Activated CD4-positive, alpha-beta T cell treated with anti-CD3 and anti-CD28 coated beads, Interleukin-2, amount 50 U/mL, for 4 hours (primary cell): Measurements from ENCODE around the gene MINAR1.
"Not testable (repeated sequence)": the region's sequence is repeated elsewhere in the genome, so short reads cannot be mapped to it uniquely, and the experiment has no call there.

Experiments
- DNase-seq, 2 experiments: peaks; one replicate each; pipeline ENCODE4 v3.0.0-alpha.2; 2020

Gene MINAR1

GRCh38 chr15:79431636-79432344 is at the start of gene MINAR1:
Gene MINAR1, plus strand, starts transcription at chr15:79432336. Its CDS starts 23,812 bp downstream, at chr15:79456148.
- no peak for DNase-seq

- DNase-seq, result no peak
Measured at GRCh38 chr15:79394231-79394630, 37.9 kb upstream of the MINAR1 start.

DNA sequence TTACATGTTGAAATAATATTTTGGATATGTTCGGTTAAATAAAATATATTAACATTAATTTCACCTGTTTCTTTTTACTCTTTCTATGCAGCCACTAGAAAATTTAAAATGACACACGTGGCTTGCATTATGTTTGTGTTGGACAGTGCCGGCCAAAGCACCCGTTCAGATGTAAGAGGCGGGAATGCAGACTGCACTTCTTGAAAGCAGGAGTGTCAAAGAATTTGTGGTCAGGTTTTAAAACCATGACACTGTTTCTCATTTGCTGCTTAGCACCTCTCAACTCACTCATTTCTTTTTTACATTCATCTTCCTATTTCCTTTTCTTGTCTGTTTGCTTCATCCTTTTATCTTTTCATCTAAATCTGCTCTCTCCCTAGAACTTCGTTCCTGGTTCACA is 35.3 kb upstream of the MINAR1 start:
- DNase-seq, result no peak

- DNase-seq, result no peak
Measured at GRCh38 chr15:79397269-79397910, 34.7 kb upstream of the MINAR1 start.

DNA sequence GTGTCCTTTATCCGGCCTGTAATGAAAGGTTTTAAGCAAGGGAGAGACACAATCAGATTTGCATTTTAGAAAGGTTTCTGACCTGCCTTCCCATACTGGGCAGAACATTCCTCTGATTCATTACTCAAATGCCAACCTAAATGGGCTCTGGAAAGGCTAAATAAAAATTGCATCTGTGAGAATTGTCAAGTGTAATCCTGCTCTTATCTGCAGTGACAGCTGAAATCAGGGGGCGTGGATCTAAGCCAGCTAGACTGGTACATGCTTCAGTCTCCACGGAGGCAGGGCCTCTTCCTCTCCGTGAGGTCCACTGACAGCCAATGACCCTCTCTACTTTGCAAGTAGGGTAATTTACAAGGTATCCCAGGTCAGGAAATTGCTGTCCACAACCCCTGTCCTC is 32.5 kb upstream of the MINAR1 start:
- no peak for DNase-seq

DNA sequence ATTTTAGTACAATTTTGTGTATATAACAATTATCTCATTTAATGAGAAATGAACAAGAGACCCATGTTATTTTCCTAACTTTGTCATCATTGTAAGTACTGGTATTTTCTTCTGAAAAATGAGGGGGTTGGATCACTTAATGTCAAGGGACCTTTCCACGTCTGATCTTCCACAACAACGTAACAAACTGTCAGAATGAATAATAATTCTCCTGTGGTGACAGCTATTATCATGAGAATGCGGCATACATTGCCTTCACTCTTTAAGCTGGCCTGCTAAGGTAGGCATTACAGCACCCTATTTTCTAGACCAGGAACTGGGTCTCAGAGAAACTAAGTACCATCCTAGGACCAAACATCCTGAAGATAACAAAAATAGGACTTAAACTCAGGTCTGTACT is 31.5 kb upstream of the MINAR1 start:
- DNase-seq, result no peak

DNA sequence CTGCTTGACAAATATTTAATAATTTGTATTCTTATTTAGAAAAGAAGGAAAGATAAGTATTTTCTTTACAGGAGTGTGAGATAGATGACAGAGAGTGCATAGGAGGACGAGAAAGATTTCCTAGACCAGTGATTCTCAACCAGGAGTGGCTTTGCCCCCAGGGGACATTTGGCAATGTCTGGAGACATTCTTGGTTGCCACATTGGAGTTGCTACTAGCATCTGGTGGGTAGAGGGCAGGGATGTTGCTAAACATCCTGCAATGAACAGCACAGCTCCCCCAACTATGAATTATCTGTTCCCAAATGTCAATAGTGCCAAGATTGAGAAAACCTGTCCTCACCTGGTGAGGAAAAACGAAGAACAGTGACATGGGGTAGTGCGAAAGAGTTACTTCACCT is 30.8 kb upstream of the MINAR1 start:
- no peak for DNase-seq

DNA sequence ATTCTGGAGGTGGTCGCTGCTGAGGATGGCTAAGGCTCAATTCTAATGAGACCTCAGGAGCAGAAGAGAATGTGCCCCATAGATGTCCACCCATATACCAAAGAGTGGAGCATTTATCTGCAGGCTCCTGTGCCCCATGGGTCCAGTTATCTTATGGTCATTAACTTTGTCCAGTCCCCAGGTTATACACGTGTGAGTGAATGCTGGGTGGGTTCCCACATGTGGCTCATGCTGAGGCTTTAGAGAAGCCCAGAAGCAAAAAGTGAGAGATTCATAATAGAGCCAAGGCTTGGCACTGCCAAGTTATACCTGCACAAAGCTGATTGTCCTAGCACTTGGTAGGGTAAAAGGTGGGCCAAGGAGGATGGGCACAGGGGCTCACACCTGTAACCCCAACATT is 30.0 kb upstream of the MINAR1 start:
- no peak for DNase-seq

DNA sequence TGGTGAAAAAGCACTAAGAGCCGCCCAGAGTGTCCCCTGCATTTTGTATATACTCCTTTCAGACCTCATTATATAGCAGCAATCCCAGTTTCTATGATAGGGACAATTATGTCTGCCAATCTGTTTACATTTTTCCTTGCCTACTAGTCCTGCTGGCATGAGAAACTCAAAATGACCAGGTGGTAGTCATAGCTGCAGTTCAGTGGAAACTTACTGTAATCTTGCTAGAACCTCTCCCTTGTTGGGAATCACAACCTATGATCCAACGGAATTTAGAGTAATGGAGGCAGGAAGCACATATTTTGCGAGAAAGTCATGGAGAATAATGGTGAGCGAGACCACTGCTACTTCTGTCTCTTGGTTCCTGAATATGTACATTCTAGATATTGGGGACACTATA is 28.6 kb upstream of the MINAR1 start:
- DNase-seq, result no peak

- DNase-seq, result no peak
Measured at GRCh38 chr15:79406210-79406609, 25.9 kb upstream of the MINAR1 start.

- no peak for DNase-seq
Measured at GRCh38 chr15:79408041-79408440, 24.1 kb upstream of the MINAR1 start.

DNA sequence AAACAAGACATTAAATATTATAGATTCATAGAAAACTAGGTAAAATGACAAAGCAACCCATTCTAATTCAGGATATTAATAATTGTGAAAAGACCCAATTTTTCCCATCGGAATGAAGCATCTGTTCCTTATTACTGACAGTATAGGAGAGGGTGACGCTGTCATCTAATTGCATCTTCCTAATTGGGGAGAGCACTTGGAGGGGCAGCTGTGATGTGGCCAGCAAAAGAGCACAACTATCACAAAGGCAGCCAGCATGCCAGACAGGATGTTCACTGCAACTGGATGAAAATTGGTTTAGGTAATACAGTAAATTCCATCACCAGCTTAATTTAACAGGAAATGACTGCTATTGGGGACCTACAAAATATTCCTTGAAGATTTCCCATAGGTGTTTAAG is 21.9 kb upstream of the MINAR1 start:
- no peak for DNase-seq

DNA sequence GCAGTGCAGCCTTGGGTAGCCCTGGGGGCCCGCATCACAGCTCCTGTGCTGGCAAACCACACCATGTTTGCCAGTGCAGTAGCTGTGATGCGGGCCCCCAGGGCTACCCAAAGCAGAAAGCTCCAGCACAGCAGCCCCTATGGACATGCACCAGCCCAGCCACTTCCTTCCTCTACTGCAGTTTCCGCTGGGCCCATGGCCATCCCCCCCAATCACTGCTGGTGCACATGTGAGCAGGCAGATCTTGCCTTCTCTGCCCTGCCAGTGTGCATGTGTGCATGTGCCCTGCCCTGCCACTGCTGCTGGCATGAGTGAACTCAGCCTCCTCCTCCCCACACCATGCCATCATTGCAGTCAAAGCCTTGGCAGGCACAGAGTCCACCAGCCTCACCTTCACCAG is 20.1 kb upstream of the MINAR1 start:
- DNase-seq, result no peak

DNA sequence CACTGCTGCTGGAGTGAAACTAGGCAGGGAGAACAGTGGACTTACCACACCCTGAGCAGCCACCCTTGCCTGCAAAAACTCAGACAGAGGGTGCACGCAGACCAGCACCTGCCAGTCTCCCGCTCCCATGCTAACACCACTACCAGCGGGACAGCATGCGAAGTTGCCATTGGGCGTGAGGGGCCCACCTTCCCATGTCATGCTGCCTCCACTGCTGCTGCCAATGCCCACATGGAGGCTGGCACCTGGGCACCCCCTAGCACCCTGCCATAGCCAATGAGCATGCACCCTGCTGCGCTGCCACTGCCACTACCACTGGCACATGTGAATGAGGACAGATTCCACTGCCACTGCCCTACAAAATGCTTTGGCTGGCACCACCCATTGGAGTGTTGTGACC is 19.7 kb upstream of the MINAR1 start:
- no peak for DNase-seq

GRCh38 chr15:79416876-79417275 is 15.3 kb upstream of the MINAR1 start:
- DNase-seq, result no peak

DNA sequence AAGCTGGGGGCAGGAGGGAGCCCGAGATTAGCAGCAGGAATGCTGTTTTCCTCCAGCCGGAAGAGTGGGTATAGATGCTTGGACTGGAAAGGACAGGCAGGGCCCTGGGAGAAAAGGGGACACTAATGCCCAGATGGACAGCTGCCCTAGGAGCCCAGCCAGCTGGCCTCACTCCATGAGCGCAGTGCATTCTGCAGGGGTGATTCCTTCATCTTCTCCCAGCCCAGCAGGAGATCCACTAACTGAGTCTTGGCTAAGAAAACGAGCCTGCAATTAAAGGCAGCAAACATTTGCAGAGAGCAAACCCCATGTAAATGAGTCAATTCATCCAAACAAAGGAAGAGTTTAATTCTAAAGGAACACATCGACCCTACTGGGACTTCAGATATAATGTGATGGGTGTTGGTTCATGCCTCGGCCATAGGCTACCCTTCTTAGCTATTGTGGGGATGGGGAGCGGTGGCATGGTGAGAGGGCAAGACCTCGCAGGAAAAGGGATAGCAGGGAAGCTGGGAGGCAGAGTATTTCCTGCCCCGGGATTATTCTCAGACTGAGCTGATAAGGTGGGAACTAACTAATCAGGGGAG is 13.3 kb upstream of the MINAR1 start:
- no peak for DNase-seq

- DNase-seq, result no peak
Measured at GRCh38 chr15:79425591-79426295, 6.4 kb upstream of the MINAR1 start.

DNA sequence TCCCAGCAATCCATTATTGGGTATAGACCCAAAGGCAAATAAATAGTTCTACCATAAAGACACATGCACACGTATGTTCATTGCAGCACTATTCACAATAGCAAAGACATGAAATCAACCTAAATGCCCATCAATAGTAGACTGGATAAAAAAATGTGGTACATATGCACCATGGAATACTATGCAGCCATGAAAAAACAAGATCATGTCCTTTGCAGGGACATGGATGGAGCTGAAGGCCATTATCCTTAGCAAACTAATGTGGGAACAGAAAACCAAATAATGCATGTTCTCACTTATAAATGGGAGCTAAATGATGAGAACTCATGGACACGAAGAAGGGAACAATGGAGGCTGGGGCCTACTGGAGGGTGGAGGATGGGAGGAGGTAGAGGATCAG is 5.2 kb upstream of the MINAR1 start:
- not testable (repeated sequence) for DNase-seq

- no peak for DNase-seq
Measured at GRCh38 chr15:79427781-79428598, 4.1 kb upstream of the MINAR1 start.

DNA sequence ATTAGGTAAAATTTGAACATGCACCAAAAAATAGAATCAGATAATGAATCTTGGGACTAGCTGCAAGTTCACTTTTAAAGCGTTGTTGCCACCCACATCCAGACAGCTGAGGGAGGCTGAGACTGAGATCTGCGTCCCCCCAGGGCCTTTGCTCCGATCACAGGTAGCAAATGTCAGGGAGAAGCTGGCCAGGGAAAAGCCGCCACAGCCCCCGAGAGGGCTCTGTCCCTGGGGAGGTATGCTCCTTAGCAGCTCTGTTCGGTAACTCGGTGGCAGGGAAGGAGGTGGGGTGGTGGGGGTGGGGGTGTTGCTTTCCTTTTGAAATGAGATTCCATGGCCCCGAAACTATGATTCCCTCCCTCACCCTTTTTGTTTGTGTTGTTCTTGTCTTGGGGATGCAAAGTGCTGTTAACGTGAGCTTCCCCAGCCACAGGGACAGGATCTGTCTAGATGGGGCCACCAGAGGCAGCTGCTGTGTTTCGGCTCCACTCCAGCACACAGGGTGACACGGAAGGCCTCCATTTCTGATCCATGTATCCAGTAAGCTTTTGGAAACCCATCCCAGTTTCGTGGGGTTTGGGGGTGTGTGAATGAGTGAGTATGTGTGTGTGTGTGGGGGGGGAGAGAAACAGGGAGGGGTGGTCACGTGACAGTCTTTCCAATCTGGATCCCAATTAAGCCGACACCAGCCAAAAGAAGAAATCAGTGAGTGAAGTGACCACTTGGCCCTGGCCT is 1.1 kb upstream of the MINAR1 start:
- DNase-seq, result no peak

DNA sequence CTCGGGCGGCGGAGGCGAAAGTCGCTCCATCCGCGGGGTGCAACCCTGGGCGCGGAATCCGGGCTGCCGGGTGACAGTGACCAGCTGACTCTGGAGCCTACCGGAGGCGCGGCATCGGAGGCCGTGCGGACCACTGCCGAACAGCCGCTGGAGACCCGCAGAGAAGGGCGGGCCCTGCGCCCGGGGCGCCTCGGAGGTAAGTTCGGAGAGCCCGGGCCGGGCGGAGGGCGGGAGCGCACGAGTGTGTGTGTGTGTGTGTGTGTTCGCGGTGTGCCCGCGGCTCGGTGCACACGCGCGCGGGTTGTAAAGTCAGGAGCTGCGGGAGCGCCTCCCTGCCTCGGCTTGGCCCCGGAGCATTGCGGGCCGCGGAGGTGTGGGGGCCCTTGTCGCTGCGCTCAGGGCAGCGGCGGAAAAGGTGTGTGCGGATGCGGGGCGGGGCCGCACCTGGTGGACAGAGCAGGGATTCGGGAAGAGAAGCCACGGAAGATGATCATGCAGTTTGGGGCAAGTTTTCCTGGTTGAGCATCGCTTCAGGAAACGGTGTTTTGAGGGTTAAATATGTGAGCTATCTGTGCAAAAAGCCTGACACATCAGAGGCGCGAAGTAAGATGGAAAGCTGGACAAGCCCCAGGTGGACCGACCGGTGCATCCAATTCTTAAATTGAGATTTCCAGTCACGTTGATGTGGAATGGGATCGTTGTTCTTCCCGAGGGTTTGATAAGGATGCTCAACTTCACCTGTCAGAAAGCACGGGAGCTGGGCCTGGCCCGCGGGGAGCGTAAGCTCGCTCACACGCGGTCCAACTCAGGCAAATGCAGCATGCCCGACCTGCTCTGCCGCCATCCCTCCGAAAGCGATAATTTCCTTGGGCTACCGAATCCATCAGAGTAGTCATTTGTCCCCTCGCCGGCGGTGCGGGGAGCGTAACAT is 474 bp downstream of the MINAR1 start:
- DNase-seq, result no peak
